SK-N-MC (cell line): ENCODE results near the gene TMEM120A.

Source experiments
- DNase-seq: peaks from one replicate; pipeline ENCODE4 v3.0.0-alpha.2; 2011; ENCODE audit warnings: low read depth, low spot score
- H3K27ac ChIP-seq: fragments of 200-600 bp; sonication (generic); 2 replicates; pipeline ENCODE4 v1.5.1; 2016; ENCODE audit warnings: mixed run types
- H3K36me3 ChIP-seq: fragments of 200-600 bp; sonication (generic); 2 replicates; pipeline ENCODE4 v1.6.1; 2017; ENCODE audit warnings: antibody characterized with exemption, low read length, mixed read lengths; ENCODE audit not compliant: insufficient read depth
- H3K4me3 ChIP-seq: fragments of 200-600 bp; sonication (generic); 2 replicates; pipeline ENCODE4 v1.5.1; 2016
- H3K9ac ChIP-seq: fragments of 200-600 bp; sonication (generic); 2 replicates; pipeline ENCODE4 v1.8.0; 2017; ENCODE audit warnings: mixed run types, mixed read lengths; ENCODE audit not compliant: insufficient read length
- H3K9me3 ChIP-seq: fragments of 200-600 bp; sonication (generic); 2 replicates; pipeline ENCODE4 v1.6.1; 2017; ENCODE audit warnings: low read depth, mild to moderate bottlenecking, antibody characterized with exemption, low read length, moderate library complexity, mixed read lengths
- EZH2 ChIP-seq: fragments of 200-600 bp; sonication (generic); IDR thresholded peaks from one replicate; pipeline ENCODE4 v1.6.1; 2017; ENCODE audit warnings: antibody characterized with exemption
- FOXP2 ChIP-seq: optimal IDR thresholded peaks from 2 replicates; pipeline ENCODE3; 2011; ENCODE audit warnings: mild to moderate bottlenecking, moderate library complexity; ENCODE audit not compliant: insufficient read depth; ENCODE audit errors: extremely low read length, control extremely low read depth
- POLR2AphosphoS5 ChIP-seq: IDR thresholded peaks from 2 replicates; pipeline ENCODE4 v1.6.1; 2012; ENCODE audit warnings: mild to moderate bottlenecking, low read depth, low read length, borderline replicate concordance

The TMEM120A gene

DNA sequence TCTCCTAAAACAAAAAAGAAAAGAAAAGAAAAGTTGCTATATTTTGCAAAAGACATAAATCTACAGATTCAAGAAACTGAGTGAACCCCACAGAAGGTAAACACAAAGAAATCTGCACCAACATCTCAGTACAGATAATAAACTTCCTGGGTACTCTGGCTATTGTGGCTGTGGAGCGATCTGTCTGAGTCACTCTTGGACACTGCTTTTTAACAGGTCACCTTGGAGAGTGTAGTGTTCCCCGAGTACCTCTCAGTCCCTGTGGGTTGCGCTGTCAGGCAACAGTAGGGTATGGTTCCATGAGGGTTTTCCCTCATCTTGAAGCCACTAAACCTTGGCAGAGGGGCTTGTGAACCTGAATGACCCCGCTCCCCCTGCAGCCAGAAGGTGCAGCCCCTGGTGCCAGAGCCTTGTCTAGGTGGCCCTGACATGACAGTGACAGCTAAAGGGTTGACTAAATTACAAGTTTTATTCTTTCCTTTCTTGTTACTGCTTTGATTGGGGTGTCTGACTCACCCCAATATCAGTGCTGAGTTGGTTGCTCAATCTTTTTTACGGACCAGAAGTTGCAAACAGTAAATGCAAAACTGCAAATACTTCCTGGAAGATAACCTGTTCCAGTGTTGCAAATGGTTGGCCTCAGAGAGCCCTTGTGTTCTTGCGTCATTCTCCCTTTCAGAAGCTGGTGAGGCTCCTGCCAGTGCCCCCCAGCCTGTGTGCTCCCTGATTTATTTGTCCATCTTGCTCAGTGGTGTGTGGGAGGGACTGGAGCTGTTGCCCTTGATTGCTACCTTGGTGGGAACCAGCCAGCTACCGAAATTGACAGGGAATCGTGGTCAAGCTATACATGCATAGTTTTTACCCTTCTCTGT lies 48.9 kb downstream of the TMEM120A start:
- no peak for TF ChIP-seq POLR2AphosphoS5
- no peak for TF ChIP-seq EZH2
- H3K4me3 ChIP-seq = no peak overlapping the region
- no peak for DNase-seq
- H3K9me3 ChIP-seq = 0 out of 2 replicates have a peak, but pooled peaks cover 3% of the 10 kb centered on the region
- no peak overlapping the region for H3K27ac ChIP-seq
- no peaks in the 10 kb centered on the region for H3K36me3 ChIP-seq
- no peak overlapping the region for H3K9ac ChIP-seq

- Histone ChIP-seq H3K4me3 (no peak overlapping the region), H3K36me3 (no peaks in the 10 kb centered on the region), H3K9ac (no peak overlapping the region), H3K9me3 (0 out of 2 replicates have a peak, but pooled peaks cover 3% of the 10 kb centered on the region), H3K27ac (no peak overlapping the region)
- no peak for DNase-seq
- TF ChIP-seq EZH2 (no peak), POLR2AphosphoS5 (no peak), FOXP2 (no peak)
These were observed 49.9 kb downstream of the TMEM120A start for GRCh38 chr7:75944507-75944906.

DNA sequence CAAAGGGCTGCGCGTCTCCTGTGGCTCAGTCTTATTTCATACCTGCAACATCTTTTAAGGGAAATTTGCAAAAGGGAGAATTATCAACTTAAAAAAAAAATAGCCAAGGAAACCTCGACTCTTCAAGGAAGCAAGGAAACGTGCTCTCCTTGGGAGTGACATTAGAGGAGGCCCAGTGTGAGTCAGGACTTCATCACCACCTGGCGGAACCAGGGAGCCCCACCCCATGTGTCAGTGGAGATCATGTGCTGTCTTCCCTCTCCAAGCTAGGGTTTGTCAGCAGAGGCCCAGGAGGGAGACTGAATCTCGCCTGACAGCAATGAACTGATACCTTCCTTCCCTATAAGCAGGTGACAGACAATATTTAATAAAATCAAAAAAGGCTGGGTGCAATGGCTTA lies 50.5 kb downstream of the TMEM120A start:
- Histone ChIP-seq H3K9ac (no peak overlapping the region), H3K27ac (no peak overlapping the region), H3K9me3 (0 out of 2 replicates have a peak, but pooled peaks cover 3% of the 10 kb centered on the region), H3K36me3 (no peaks in the 10 kb centered on the region), H3K4me3 (no peak overlapping the region)
- no peak for TF ChIP-seq EZH2
- no peak for TF ChIP-seq FOXP2
- no peak for TF ChIP-seq POLR2AphosphoS5
- no peak for DNase-seq

DNA sequence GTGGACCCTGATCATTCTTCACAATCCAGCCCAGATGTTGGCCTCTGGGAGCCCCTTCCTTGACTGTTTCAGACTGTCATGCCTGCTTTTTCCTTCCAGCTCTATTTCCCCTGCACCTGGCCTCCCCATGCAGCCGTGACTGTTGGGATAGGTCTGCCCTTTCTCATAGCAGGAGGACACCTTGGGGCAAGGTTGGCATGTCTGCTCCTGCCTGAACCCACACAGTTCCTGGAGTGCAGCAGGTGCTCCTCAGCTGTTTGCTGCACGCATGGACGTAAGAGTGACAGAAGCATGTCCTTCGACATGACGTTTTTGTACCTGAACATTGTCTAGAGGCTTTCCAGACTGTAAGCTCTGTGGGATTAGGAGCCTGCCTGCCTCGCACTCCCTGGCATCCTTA lies 55.5 kb downstream of the TMEM120A start:
- Histone ChIP-seq H3K36me3 (no peaks in the 10 kb centered on the region), H3K9ac (no peak overlapping the region), H3K4me3 (no peak overlapping the region), H3K27ac (no peak overlapping the region), H3K9me3 (no peaks in the 10 kb centered on the region)
- no peak for DNase-seq
- TF ChIP-seq EZH2 = no peak
- no peak for TF ChIP-seq POLR2AphosphoS5
- TF ChIP-seq FOXP2 = no peak

DNA sequence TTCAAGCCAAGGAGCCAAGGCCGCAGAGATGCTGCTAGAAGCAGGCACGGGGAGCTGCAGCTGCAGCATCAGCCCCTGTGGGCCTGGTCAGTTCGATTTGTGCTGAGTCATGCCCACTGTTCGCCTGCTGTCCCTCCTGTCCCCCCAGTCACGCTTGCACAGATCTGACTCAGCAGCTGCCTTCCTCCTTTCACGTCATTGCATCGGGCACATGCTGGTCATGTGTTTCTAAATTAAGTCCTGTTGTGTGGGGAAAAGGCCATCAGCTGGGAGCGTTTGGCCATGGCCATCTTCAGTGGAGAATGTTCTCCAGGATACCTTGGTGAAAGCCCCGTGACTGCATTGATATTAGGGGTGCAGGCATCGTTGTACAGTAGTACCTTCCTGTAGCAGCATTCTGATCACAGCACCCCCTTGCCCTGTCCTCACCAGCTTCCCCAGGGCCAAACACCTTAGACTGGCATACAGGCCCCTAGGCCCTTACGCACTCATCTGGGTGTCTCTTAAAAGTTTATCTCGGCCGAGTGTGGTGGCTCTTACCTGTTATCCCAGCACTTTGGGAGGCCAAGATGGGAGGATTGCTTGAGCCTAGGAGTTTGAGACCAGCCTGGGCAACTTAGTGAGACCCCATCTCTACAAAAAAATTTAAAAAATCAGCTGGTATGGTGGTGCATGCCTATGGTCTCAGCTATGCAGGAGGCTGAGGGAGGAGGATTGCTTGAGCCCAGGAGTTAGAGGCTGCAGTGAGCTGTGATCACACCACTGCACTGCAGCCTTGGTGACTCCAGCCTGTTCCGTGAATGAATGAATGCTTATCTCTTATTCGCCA lies 56.2 kb downstream of the TMEM120A start:
- no peak overlapping the region for H3K27ac ChIP-seq
- no peaks in the 10 kb centered on the region for H3K36me3 ChIP-seq
- no peak for DNase-seq
- H3K9ac ChIP-seq = no peak overlapping the region
- H3K4me3 ChIP-seq = no peak overlapping the region
- TF ChIP-seq POLR2AphosphoS5 (no peak), FOXP2 (no peak), EZH2 (no peak)
- no peaks in the 10 kb centered on the region for H3K9me3 ChIP-seq
